Measurements from ENCODE around the gene DCLK1.
"Not testable (repeated sequence)": the region's sequence is repeated elsewhere in the genome, so short reads cannot be mapped to it uniquely, and the experiment has no call there.

DCLK1 gene

DNA sequence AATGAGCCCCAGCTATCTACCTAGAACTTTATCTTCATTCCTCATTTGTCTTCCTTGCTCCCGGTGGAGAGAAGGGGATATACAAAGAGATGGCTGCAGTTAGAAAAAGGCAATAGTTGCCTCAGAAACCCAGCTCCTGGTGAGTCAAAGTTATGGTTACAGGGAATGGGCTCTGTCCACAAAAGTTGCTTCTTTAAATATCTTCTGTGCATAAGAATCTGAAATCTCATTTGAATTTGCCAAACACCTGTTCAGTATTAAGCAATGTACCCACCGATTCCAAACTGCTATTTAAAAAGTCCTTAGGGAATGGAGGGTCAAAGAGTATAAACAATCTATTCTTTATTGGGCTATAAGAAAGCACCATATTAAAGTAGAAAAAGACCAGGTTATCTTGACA is 48.4 kb downstream of the DCLK1 start:
- no peak for DNase-seq

DNA sequence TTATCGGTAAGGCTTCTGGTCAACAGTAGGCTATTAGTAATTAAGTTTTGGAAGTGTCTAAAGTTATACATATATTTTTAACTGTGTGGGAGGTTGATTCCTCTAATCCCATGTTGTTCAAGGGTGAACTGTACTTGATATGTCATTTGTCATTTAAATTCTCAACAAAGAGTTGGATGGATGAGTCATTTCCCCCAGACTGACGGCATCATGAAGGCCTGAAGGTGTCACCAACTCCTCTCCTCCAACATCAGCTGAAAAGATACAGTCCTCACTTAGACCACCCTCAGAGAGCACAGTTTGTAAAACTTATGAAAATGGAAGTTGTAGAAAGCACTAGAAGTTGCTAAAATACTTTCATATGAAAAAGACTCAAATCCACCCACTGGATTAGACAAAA is 48.8 kb downstream of the DCLK1 start:
- DNase-seq: no peak

DNA sequence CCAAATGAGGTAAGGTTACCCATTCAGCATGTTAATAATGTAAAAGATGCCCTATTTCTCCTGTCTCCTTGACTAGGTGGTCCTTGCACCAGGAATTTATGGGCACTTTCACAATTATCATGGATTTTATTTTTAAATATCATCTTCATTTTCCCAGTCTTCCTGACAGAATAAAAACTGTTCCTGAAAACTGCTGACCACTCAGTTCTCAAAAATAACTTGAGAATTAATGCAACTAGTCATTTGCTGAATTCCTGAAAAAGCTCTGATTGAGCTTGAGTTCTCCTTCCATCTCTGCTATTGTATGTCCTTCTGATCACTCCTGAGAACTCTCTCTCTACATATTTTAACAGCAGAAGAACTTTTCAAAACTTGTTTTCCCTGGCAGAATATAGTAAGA is 55.0 kb downstream of the DCLK1 start:
- DNase-seq: no peak

DNA sequence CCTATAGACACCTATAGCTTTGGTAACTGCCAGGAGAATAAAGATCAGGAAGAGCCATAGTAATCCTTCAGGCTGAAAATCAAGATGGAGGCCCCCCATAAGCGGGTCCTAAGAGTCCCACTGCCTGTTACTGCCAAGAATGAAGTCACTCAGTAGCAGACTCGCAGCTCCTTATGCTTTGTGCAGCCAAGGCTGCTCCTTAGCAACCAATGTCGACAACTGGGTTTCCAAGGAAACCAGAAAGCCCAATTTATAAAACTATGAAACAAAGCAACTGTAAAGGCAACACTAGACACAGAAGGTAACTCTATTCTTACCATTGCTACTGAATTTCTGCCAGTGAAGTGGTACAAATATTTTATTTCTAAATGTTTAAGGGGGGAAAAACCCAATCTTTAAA is 56.5 kb downstream of the DCLK1 start:
- DNase-seq: no peak

DNA sequence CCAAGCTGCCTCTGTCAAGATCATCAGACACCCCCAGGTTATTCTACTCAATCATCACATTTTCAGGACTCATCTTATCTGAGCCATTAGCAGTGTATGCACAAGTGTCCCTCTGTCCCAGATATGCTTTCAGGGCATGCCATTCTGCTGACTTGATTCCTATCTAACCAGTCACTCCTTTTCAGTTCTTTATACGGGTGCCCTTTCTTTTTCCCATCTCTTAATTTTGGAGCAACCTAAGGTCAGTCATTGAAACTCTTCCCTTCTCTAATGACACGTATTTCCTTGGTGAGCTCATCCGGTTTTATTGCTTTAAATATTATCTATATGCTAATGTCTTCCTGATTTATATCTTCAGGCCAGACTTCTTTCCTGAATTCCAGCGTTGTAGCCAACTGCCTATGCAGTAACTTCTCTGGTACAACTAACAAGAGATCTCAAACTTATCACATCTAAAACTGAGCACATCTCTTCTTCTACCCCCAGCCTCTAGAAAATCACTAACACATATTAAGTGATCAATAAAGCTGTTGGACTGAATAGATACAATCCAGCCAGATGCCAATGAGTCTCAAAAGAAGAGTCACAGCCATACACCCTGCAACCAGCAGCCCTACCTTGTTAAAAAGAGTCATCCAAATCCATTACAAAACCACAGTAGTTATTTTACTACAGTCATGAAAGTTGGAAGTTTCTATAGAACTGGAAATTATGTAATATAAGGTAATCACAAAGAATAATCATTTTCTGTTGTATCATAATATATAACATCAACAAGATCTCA is 58.8 kb downstream of the DCLK1 start:
- no peak for DNase-seq

DNA sequence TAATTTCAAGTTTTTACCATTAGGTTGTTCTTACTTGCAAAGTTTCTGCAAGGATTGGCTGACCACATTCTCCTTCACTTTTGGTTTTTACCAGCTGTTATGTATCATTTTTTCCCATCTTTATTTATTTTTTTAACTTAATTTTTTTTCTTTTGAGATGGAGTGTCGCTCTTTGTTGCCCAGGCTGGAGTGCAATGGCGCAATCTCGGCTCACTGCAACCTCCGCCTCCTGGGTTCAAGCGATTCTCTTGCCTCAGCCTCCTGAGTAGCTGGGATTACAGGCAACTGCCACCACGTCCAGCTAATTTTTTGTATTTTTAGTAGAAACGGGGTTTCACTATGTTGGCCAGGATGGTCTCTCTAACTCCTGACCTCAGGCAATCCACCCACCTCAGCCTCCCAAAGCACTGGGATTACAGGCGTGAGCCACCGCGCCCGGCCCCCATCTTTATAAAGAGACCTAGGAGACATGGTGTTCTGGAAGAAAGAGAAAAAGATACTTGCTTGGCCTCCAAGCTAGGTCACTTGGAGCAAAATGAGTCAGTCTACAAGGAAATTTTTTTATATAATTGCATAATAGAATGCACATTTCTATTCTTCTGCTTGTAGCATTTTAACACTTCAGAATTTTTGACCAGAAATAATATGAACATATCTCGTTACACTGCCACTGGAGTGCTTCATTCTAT is 60.5 kb downstream of the DCLK1 start:
- not testable (repeated sequence) for DNase-seq

DNA sequence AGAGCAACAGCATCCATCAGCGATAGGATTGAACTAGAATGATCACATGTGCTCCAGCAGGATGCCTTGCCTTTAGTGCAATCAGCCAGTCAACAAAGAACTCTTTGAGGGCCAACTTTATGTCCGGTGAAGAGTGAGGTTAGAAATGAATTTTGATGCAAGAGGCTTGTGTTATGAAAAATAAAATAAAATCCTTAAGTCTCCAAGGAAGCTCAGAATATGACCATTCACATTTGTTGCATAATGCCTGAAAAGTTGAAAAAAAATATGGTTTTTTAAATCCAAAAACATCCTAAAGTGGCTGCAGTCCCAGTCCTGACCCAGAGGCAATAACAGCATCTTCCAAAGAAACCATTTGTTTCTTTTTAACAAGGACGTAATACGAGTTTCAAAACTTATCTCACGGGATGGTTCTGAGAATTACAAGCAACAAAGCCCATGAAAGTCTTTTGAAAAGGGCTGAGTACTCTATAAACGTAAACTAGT is 61.3 kb downstream of the DCLK1 start:
- no peak for DNase-seq

DNA sequence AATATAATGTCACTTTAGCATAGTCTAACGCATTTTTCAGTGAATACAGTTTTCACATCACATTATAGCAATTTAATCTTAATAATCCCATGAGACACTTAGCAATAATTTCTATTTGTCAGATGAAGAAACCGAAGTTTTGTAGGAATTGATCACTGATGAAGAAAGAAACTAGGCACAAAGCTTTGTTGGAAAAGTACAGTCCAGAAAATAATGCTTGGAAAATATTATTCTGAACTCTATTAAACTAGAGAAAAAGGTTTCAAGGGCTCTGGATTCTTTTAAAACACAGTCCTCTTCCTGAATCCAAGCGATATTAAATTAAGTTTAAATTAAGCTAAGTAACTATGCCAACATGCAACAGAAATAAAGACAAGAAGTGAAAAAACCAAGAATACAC is 62.2 kb downstream of the DCLK1 start:
- no peak for DNase-seq

DNA sequence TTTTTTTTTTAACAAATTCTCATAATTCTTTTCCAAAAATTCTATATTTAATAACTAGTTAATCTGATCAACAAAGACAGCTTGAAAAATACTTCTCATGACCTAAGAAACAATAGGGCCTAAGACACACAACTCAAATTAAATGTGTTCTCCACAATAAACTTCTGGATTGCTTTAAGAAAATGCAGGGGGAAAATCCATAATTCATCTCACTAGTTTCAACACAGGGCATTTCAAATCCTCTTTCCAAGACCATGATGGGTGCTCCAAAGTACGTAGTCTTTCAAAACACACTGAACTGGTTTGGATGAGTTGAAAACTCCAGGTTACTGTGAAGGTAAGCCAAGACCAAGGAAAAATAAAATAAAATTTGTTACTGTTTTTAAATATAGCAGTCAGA is 62.6 kb downstream of the DCLK1 start:
- DNase-seq: no peak

DNA sequence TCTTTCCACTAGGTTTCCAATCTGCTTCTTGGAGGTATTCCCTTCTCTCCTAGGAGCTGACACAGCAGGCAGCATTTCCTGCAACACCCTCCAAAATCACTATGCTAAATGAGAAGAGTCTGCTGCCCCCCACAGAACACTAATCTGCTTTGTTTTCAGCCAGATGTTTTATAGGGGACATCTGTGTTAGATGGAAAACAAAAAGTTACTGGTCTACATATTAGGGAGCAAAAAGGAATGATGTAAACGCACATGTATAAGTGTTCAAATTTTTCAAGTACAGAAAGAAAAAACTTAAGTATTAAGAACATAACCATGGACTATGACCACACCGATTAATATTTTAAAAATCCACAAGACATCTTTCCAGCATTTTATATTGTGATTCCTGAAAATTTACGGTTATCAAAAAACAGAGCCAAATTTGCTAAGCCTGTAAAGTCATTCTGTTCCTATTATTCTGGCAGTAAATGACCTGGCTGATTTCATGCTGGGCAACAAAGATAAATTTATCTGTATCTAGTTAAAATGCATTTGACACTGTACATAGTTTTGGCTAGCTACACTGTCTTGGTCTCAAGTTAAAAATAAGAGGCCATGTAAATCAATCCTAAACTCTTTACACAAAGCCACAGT is 63.3 kb downstream of the DCLK1 start:
- DNase-seq: no peak

DNA sequence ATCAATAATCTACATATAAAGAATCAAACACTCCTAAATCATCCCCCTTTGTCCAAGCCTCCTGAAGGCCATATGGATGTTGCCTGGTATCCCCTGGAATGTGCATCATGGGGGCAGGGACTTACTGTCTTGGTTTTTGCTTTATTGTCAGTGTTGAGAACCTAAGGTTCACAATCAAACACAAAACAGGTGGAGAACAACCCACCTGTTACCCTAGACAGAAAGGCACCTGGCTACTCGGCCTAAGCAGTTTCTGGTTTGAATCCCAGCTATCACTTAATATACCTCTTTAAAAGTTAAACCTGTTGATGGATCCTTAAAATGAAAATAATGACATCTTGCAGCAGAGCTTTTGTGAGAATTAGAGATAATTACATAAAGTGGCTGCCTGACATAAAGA is 68.9 kb downstream of the DCLK1 start:
- no peak for DNase-seq

DNA sequence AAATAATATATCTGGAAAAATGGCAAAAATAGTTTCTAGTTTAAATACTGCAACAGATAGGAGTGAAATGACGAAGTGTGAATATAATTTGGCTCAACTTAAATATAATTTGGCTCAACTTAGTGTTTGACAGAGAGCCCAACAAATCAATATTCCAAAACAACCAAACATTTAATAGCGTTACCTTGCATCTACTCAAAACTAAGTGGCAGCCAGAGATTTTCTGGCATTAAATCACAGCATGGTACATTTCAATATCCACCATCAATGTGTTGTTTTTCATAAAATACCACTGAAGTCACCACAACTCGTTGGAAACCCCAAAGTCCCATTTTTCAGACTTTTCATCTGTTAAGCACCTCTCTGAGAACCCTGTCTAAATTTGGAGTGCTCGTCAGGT is 69.6 kb downstream of the DCLK1 start:
- no peak for DNase-seq

DNA sequence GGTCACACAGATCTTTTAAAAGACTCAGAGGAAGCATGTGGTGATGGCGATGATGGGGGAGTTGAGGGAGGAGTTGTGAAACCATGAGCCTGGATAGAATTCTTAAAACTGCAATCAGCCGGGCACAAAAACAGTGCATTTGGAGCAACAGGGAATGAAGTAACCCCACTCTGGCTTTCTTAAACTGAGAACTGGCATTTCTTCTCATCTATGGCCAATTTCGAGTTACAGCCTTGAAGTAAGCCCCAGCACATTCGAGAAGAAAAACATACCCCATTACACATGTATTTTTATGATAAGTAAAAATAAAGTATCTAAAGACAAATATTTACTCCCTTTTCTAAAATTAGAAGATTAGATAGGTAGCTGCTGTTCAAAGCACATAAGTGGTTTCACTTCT is 70.1 kb downstream of the DCLK1 start:
- no peak for DNase-seq

DNA sequence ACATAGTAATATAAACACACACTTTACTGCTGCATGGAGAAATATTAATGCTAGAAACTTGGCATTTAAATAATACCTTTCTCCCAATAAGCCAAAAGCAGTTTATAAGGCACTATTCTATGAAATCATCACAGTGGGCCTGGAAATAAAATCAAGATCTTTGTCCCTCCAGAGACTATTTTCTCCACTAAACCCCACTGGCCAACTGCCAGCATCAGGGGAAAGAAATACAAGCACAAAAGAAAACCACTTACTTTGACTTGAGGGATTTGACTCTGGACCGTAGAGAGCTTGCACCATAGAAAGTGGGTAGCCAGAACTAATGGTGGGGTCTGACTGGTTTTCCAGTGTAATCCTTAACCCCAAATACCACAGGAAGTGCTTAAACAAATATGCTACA is 71.9 kb downstream of the DCLK1 start:
- DNase-seq: no peak

DNA sequence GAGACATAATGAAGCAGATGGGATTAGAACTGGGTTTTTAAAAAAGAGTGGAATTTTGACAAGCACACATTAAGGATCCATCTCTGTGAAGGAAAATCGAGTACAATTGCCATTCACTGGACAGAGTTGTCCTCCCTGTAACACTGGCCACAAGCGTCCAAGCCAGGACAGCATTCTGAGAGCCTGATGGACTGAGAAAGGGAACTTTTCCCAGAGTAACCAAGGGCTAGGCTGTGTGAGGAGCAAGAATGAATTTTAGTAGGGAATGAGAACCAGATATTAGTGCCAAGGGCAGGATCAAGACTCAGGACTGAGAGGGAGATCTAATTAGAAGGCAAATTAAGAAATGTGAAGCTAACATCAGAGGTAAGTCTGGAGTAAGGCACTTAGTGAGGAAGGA is 73.1 kb downstream of the DCLK1 start:
- no peak for DNase-seq

DNA sequence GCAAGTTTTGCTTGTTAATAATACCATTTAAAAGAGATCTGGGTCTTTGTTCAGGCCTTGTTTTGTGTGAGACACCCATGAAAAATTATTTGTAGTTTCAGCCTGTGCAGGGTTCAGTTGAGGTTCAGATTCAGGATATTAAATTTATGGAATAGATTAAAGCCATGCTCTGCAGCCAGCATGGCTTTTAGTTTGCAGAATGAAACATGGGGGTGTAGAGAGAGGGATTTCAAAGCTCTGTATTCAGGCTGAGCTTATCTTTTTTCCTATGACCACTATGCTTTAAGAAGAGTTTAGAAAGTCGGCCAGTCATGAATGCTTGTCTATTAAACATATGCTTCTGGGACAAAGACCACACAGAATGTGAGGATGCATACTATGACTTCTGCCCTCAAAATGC is 73.6 kb downstream of the DCLK1 start:
- no peak for DNase-seq

DNA sequence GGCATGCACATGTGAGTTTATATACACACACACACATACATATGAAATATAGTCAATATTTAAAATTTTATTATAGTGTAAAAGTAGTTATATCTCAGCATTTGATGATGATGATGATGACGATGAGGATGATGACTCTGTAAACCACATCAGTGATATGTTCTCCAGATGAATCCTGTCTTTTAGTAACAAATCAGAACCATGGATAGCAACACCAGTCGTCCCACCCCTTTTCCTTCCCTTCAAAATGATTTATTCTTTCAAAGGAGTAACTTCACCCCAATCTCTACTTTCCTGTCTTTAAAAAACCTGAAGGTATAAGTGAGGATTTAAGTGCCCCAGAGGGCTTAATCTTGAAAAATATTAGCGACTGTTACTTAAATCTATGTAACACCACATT is 74.1 kb downstream of the DCLK1 start:
- no peak for DNase-seq

DNA sequence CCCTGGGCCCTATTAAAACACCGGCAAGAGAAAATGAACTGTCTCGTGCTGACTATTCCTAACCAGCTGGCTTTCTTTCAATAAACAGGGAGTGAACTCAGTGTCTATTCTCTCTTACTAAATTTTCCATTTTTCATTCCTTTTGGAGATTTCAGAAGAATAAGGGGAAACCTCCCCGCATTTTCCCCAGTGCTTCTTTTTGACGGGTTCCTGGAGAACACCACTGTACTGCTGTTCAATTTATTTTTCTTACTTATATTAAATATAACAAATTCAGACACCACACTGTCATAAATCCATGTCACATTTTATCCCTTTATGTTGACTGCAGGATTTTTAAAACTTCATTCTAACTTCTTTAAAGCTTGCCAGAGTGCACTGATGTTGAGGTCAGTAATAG is 75.8 kb downstream of the DCLK1 start:
- DNase-seq: no peak

DNA sequence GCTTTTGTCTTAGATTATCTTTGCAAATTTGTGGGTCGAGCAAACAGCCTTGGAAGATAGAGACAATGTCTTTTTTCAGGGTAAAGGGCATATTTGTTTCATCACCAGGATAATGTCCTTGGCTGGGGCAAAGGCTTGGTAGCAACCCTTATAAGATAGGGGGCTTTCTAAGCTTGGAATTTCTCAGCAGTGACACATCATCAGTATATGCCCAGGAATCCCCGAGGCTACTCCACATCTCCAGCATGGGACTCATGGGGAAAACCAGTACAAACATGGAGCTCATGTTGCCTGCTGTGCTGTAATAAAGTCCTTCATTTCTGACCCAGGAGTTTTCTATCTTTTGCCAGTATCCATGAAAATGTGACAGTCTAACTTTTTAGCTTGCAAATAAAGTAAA is 77.1 kb downstream of the DCLK1 start:
- no peak for DNase-seq

DNA sequence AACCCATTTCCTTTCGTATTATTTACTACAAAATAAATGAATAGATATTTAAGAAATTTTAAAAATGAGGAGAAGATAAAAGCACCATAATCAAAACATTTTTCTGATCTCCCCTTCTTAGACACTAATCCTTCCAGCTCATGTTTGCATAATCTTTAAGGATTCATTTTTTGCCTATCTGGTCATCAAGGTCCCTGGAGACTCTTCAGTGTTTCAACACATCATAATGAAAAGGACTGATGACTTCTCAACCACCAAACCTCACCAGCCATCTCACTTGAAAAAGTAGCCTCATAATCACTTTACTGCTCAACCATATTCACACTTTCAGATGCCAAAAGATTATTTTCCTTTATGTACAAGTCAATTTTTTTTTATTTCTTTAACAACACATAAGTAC is 80.1 kb downstream of the DCLK1 start:
- no peak for DNase-seq

DNA sequence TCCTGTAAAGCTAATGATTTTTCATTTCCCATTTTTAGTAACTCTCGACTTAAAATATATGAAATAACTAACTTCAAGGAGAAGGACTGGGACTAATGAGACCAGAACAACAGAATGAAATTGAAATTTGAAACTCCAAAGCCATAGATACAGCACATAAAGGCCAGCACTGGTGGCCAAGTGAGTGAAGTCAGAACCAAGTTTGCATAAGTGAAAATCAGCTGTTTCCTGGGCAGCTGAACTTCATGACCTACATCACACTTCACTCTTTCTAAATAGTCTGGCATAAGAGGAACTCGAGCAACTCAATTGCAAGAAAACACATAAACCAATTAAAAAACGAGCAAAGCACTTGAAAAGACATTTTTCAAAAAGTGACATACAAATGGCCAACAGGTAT is 84.5 kb downstream of the DCLK1 start:
- DNase-seq: no peak

DNA sequence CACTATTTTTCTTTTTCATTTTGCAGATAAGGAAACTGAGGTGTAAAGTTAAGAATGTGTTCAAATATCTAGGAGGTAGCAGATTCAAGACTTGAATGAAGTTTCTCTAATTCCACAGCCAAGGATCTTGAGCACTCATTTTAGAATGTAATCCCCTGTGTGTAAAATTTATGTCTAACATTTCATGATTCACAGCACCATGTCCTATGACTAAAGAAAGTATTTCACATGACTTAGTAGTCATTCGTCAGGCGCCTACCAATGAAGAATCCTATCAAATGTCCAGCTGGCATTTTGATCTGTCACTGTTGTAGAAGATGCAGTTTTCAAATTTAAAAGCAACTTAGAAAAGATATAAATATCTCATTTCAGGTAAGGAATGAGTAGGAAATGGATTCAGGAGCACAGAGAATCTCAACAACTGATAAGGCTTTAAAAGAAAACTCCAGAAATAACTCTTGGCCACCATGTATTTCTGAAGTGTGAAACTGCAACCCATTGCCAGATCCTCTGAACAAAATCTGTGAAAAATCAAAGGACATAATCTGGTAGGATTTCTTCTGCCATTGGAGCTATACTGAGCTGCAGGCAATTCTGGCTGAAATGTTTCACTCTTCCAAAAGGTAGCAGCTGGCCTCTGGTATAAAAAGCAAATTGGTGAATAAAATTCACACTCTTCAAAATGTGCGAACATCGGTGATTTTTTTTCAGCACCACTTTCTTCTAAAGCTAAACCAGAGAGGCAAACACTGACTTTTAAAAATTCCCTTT is 92.2 kb downstream of the DCLK1 start:
- DNase-seq: no peak

DNA sequence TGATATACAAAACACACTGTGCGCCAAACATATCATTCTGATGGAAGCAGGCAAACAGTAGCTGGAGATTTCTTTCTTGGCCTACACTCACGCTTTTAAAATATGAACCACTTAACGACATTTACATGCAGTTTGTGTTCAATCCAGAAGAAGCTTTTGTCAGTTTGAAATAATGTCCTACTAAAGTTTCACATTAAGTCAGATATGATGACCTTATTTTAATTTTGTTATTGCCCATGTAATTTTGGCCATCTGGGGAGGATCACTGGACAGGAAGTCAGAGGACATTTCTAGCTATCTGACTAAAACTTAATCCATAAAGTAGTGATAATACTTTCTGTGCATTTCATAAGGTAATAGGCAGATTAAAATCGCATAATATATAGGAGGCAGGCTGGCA is 98.1 kb downstream of the DCLK1 start:
- DNase-seq: no peak

Measured in activated CD4-positive, alpha-beta T cell treated with anti-CD3 and anti-CD28 coated beads for 4 hours (primary cell).